Caco-2 (cell line): ENCODE results near the gene S100A3. TPM values are rescaled to one million over a fixed set of nuclear protein-coding genes. Genes with fewer than 3 reads are reported as not detected.
A peak's percentile ranks its signal among the peaks of the same experiment; 100 is the strongest.

ENCODE experiments used
- BruUV-seq: library from RNA; stranded (reverse); fragments of 400-500 nt; replicated peaks from 2 replicates; lab custom pipeline; 2021; lab: Mats Ljungman, UMichigan
- CTCF ChIA-PET: fragments of 300-600 bp; sonication (Branson Sonifier 250); formaldehyde crosslinking; loops from one replicate; lab custom pipeline; 2022; ENCODE audit warnings: antibody characterized with exemption; lab: Charles Lee
- POLR2A ChIA-PET: fragments of 300-600 bp; sonication (Branson Sonifier 250); formaldehyde crosslinking; loops from one replicate; lab custom pipeline; 2022; ENCODE audit warnings: antibody characterized with exemption; lab: Charles Lee
- DNase-seq, 2 experiments: peaks; one replicate each; pipeline versions ENCODE4 v3.0.0 to v3.0.0-alpha.2; 2020 to 2022
- H3K27me3 ChIP-seq: replicated peaks from 2 replicates; pipeline ENCODE4 v1.6.0; 2011; ENCODE audit warnings: low read length; ENCODE audit not compliant: control insufficient read depth, insufficient read depth
- H3K36me3 ChIP-seq: 2 replicates; pipeline ENCODE4 v1.5.1; 2011; ENCODE audit warnings: low read length; ENCODE audit not compliant: control insufficient read depth, insufficient read depth
- H3K4me1 ChIP-seq: fragments of 250-450 bp; sonication (Bioruptor Pico); 2 replicates; pipeline ENCODE4 v1.5.1; 2020; ENCODE audit warnings: mild to moderate bottlenecking
- H3K4me3 ChIP-seq: 2 replicates; pipeline ENCODE4 v1.5.1; 2011; ENCODE audit warnings: low read depth, mild to moderate bottlenecking, control low read depth, low read length
- H3K9me3 ChIP-seq: fragments of 250-450 bp; sonication (Bioruptor Pico); 2 replicates; pipeline ENCODE4 v1.5.1; 2020; ENCODE audit warnings: mild to moderate bottlenecking, moderate library complexity
- H3K27ac Mint-ChIP-seq: one replicate; pipeline ENCODE4 v1.8.0; 2022; ENCODE audit warnings: mixed read lengths; ENCODE audit not compliant: unreplicated experiment
- H3K27me3 Mint-ChIP-seq: one replicate; pipeline ENCODE4 v1.8.0; 2022; ENCODE audit warnings: mixed read lengths; ENCODE audit not compliant: insufficient read depth, unreplicated experiment
- H3K36me3 Mint-ChIP-seq: one replicate; pipeline ENCODE4 v1.8.0; 2022; ENCODE audit warnings: mild to moderate bottlenecking, mixed read lengths; ENCODE audit not compliant: insufficient read depth, unreplicated experiment
- H3K4me1 Mint-ChIP-seq: one replicate; pipeline ENCODE4 v1.8.0; 2022; ENCODE audit warnings: low read depth, mixed read lengths; ENCODE audit not compliant: unreplicated experiment
- H3K4me3 Mint-ChIP-seq: one replicate; pipeline ENCODE4 v1.8.0; 2022; ENCODE audit warnings: mild to moderate bottlenecking, moderate library complexity, mixed read lengths; ENCODE audit not compliant: unreplicated experiment
- H3K9me3 Mint-ChIP-seq: one replicate; pipeline ENCODE4 v1.8.0; 2022; ENCODE audit warnings: mixed read lengths; ENCODE audit not compliant: unreplicated experiment
- intact Hi-C: fragments of 100-400 bp; cut with micrococcal nuclease; formaldehyde crosslinking; loops from one replicate; pipeline ENCODE4 v1.10.0; 2022; ENCODE audit not compliant: unreplicated experiment
- total RNA-seq: library from RNA; stranded (reverse); gene quantifications from 2 replicates; pipeline ENCODE4 v1.2.3, GENCODE V29; 2022
- TF ChIP-seq, protein P1 (sequence below), 2 experiments: fragments of 200-600 bp in 1 of 2; IDR thresholded peaks; 1 replicate in 1 of 2; 2 replicates in 1 of 2; pipeline versions ENCODE4 v1.5.1 to v1.8.0; 2011 to 2022; ENCODE audit warnings: antibody characterized with exemption in 1 of 2, control low read depth in 1 of 2, inconsistent platforms in 1 of 2, low read depth in 1 of 2, low read length in 1 of 2, mild to moderate bottlenecking in 1 of 2, moderate library complexity in 1 of 2; ENCODE audit not compliant: insufficient read depth in 1 of 2, severe bottlenecking in 1 of 2, unreplicated experiment in 1 of 2

S100A3 gene
- total RNA-seq, 1 experiment from 2014 or later, result 0.61 TPM

GRCh38 chr1:153533689-153534201 lies 15.3 kb downstream of the S100A3 start:
- Mint-ChIP-seq H3K4me3 (peak overlapping the region; percentile 95), H3K27ac (peak overlapping the region; percentile 72), H3K36me3 (peaks cover 21% of the 10 kb centered on the region), H3K9me3 (peaks cover 6% of the 10 kb centered on the region), H3K4me1 (peaks cover 31% of the 10 kb centered on the region), H3K27me3 (no peaks in the 10 kb centered on the region)
- DNase-seq, result no peak
- ChIA-PET CTCF (interaction anchor here (0.9 to 3.7 kb wide), 8 partner anchors 12 to 100 kb away, joined by 4 to 16 read pairs (median 7); partner anchors contain the start of genes CHTOP, S100A16 and S100A4), POLR2A (interaction anchor here (0.5 to 1.7 kb wide), 4 partner anchors 42 to 181 kb away, joined by 3 to 9 read pairs (median 3); partner anchors contain the start of genes S100A13 and S100A14)
- TF ChIP-seq, protein P1, sequence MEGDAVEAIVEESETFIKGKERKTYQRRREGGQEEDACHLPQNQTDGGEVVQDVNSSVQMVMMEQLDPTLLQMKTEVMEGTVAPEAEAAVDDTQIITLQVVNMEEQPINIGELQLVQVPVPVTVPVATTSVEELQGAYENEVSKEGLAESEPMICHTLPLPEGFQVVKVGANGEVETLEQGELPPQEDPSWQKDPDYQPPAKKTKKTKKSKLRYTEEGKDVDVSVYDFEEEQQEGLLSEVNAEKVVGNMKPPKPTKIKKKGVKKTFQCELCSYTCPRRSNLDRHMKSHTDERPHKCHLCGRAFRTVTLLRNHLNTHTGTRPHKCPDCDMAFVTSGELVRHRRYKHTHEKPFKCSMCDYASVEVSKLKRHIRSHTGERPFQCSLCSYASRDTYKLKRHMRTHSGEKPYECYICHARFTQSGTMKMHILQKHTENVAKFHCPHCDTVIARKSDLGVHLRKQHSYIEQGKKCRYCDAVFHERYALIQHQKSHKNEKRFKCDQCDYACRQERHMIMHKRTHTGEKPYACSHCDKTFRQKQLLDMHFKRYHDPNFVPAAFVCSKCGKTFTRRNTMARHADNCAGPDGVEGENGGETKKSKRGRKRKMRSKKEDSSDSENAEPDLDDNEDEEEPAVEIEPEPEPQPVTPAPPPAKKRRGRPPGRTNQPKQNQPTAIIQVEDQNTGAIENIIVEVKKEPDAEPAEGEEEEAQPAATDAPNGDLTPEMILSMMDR (IDR thresholded peaks at IDR 0.05; ENCODE audit: insufficient read depth in 1 of 2, low read depth in 1 of 2, low read length in 1 of 2, severe bottlenecking in 1 of 2, unreplicated experiment in 1 of 2), result no peak
- Histone ChIP-seq H3K9me3 (no peaks in the 10 kb centered on the region), H3K27me3 (no peaks in the 10 kb centered on the region), H3K4me3 (peak overlapping the region; percentile 8; the same call in 1 of the 2 replicates), H3K4me1 (peaks cover 37% of the 10 kb centered on the region), H3K36me3 (no peaks in the 10 kb centered on the region; the same call in 1 of the 2 replicates)
- no TSS peak for BruUV-seq
- intact Hi-C loops, result loop anchor here (1.0 kb wide), 2 partner anchors 12 to 35 kb away; partner anchors contain the start of gene S100A4

GRCh38 chr1:153532769-153533599 lies 16.1 kb downstream of the S100A3 start:
- Histone ChIP-seq H3K4me3 (peak overlapping the region; percentile 21), H3K36me3 (no peaks in the 10 kb centered on the region; the same call in 1 of the 2 replicates), H3K9me3 (no peaks in the 10 kb centered on the region), H3K4me1 (peaks cover 37% of the 10 kb centered on the region), H3K27me3 (no peaks in the 10 kb centered on the region)
- ChIA-PET CTCF (interaction anchor here (0.9 to 3.7 kb wide), 11 partner anchors 13 to 101 kb away, joined by 4 to 16 read pairs (median 6); partner anchors contain the start of genes CHTOP, S100A13, S100A14 and S100A16), POLR2A (interaction anchor here (0.5 to 1.7 kb wide), 3 partner anchors 83 to 180 kb away, joined by 3 to 9 read pairs (median 3); partner anchors contain the start of genes S100A13 and S100A14)
- Mint-ChIP-seq H3K27ac (peak overlapping the region; percentile 72), H3K36me3 (peaks cover 21% of the 10 kb centered on the region), H3K4me3 (peak overlapping the region; percentile 95), H3K9me3 (peaks cover 9% of the 10 kb centered on the region), H3K4me1 (peaks cover 31% of the 10 kb centered on the region), H3K27me3 (no peaks in the 10 kb centered on the region)
- BruUV-seq, result no TSS peak
- DNase-seq, result peak; percentile 77 to 84
- TF ChIP-seq, protein P1 (IDR thresholded peaks at IDR 0.05; ENCODE audit: insufficient read depth in 1 of 2, low read depth in 1 of 2, low read length in 1 of 2, severe bottlenecking in 1 of 2, unreplicated experiment in 1 of 2), result peak; percentile 74 to 91
- intact Hi-C loops, result loop anchor here (1.0 kb wide), 4 partner anchors 12 to 94 kb away; partner anchors contain the start of genes S100A13 and S100A4

GRCh38 chr1:153532181-153532580 lies 16.9 kb downstream of the S100A3 start:
- ChIA-PET POLR2A (interaction anchor here (1.7 kb wide), 1 partner anchor 95 kb away, joined by 9 read pairs; the partner anchor contains the start of gene S100A13), CTCF (interaction anchor here (1.0 to 3.7 kb wide), 9 partner anchors 13 to 102 kb away, joined by 5 to 16 read pairs (median 8); partner anchors contain the start of genes CHTOP, S100A13, S100A14 and S100A16)
- H3K4me1 Mint-ChIP-seq, result peaks cover 32% of the 10 kb centered on the region
- peaks cover 37% of the 10 kb centered on the region for H3K4me1 ChIP-seq
- H3K27ac Mint-ChIP-seq, result peak overlapping the region; percentile 72
- no peaks in the 10 kb centered on the region for H3K9me3 ChIP-seq
- no TSS peak for BruUV-seq
- no peak overlapping the region for H3K4me3 ChIP-seq
- H3K36me3 Mint-ChIP-seq, result peaks cover 21% of the 10 kb centered on the region
- no peaks in the 10 kb centered on the region for H3K27me3 Mint-ChIP-seq
- TF ChIP-seq, protein P1 (IDR thresholded peaks at IDR 0.05; ENCODE audit: insufficient read depth in 1 of 2, low read depth in 1 of 2, low read length in 1 of 2, severe bottlenecking in 1 of 2, unreplicated experiment in 1 of 2), result no peak
- intact Hi-C loops, result loop anchor here (1.0 kb wide), 2 partner anchors 16 to 95 kb away; partner anchors contain the start of gene S100A13
- peak overlapping the region; percentile 95 for H3K4me3 Mint-ChIP-seq
- peaks cover 9% of the 10 kb centered on the region for H3K9me3 Mint-ChIP-seq
- H3K27me3 ChIP-seq, result no peaks in the 10 kb centered on the region
- H3K36me3 ChIP-seq, result no peaks in the 10 kb centered on the region; the same call in 1 of the 2 replicates
- no peak for DNase-seq
